Measurements from ENCODE around the gene PPP1R18. TPM values are rescaled to one million over a fixed set of nuclear protein-coding genes. Genes with fewer than 3 reads are reported as not detected.

Gene PPP1R18
- total and polyA plus RNA-seq, 2 experiments from 2014 or later: 67.8 to 108 TPM

DNA sequence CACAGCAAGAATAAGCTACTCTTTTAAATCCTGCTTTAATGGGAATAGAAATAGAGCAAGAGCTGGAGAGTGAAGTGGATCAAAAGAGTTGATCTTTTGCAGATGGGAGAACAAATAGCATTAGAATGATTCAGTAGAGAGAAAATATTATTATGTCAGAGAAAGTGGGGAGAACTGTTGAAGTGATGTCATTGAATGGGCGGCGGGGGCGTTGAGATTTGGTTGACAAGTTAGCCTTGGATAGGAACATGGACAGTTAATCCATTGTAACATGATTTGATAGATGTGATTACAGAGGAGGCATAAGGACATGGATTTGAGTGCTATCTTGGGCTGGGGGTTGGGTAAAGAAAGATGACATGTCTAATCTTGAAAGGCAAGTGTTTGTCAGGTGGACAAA is 50.6 kb downstream of the PPP1R18 start:
- H3K27me3 ChIP-seq (replicated peaks; ENCODE audit: insufficient read depth): no peaks in the 10 kb centered on the region
- H3F3A ChIP-seq (ENCODE audit: insufficient read depth): no peaks in the 10 kb centered on the region
- no peak overlapping the region for H3K9ac ChIP-seq
- TF ChIP-seq EZH2phosphoT487 (IDR thresholded peaks at IDR 0.05; ENCODE audit: insufficient read depth, low read depth): no peak
- TF ChIP-seq EZH2 (IDR thresholded peaks at IDR 0.05; ENCODE audit: insufficient read depth, poor library complexity, severe bottlenecking): no peak
- no peak overlapping the region for H3K4me3 ChIP-seq
- in situ Hi-C loops (cut with MboI): no loop called here
- H3K9me3 ChIP-seq (ENCODE audit: low read depth): no peaks in the 10 kb centered on the region
- H4K20me1 ChIP-seq (ENCODE audit: insufficient read depth): no peaks in the 10 kb centered on the region
- 95% methylated on average over 3 of the region's 3 CpGs for WGBS, 2 experiments (ENCODE audit: low coverage in 1 of 2, low lambda C conversion rate in 2 of 2, missing lambda C conversion rate in 2 of 2)
- H3K79me2 ChIP-seq (ENCODE audit: insufficient read depth): no peaks in the 10 kb centered on the region
- no peak overlapping the region for H3K27ac ChIP-seq
- H3K36me3 ChIP-seq (ENCODE audit: low read depth): no peaks in the 10 kb centered on the region; the same call in 1 of the 2 replicates
- no peak for DNase-seq
- no peak overlapping the region for H3K4me2 ChIP-seq (ENCODE audit: unreplicated experiment)
- H2AFZ ChIP-seq: no peak overlapping the region
- no peaks in the 10 kb centered on the region for H3K4me1 ChIP-seq (ENCODE audit: insufficient read depth)
- H3K9me2 ChIP-seq (ENCODE audit: insufficient read depth): no peaks in the 10 kb centered on the region

DNA sequence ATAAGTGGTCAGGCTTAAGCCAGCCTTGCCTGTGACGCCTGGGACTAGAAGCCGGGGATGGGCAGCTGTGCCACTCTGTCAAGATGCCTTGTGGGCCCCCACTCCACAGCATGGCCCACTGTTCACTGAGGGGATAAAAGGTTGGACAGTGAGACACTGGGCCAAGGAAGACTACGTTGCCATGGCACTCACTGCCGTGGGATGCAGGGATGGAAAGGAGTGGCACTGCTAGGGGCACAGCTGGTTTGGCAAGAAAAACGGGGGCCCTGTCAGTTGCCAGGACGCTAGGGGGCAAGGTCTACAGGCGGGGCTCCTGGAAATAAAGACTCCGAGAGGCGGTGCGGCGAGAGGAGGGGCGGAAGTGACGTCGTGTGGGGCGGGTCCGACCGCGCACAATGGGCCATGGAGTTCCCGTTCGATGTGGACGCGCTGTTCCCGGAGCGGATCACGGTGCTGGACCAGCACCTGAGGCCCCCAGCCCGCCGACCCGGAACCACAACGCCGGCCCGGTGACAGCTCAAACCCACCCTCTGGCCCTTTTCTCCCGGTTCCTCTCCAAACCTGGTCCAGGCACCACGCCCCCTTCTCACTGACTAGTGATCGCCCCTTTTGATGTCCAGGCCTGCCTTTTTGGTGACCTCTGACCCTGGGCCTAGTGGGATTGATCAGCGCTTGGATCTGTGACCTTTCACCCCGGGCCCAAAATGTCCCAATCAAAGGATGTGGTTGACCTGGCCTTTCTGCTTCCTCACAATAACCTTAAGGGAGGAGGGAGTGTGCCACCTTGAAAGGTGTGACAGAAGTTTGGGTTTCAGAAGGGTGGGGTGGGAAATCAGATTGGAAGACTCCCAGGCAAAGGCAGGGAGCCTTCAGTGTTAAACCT is 59.7 kb downstream of the PPP1R18 start, which contains the start of gene ATAT1:
Gene ATAT1 (plus strand): TSS at position 391 of the 883 bp plus-strand sequence.
- Histone ChIP-seq H2AFZ (peak within 1 kb of the TSS; percentile 89), H3K4me2 (ENCODE audit: unreplicated experiment) (peak within 1 kb of the TSS; percentile 98), H3K4me1 (ENCODE audit: insufficient read depth) (no peaks in the 10 kb centered on the region; the same call in 1 of the 2 replicates), H3K4me3 (peak within 1 kb of the TSS; percentile 93), H3K9me3 (ENCODE audit: low read depth) (no peaks in the 10 kb centered on the region), H3K9ac (peak within 1 kb of the TSS; percentile 95), H3K27ac (peak within 1 kb of the TSS; percentile 59), H3K9me2 (ENCODE audit: insufficient read depth) (no peaks in the 10 kb centered on the region), H3K36me3 (ENCODE audit: low read depth) (peaks cover 12% of the 10 kb centered on the region; the same call in 1 of the 2 replicates), H3K79me2 (ENCODE audit: insufficient read depth) (peaks cover 27% of the 10 kb centered on the region), H3K27me3 (replicated peaks; ENCODE audit: insufficient read depth) (no peaks in the 10 kb centered on the region), H4K20me1 (ENCODE audit: insufficient read depth) (no peaks in the 10 kb centered on the region), H3F3A (ENCODE audit: insufficient read depth) (peaks cover 36% of the 10 kb centered on the region)
- peak; percentile 90 for DNase-seq
- 2 to 3% methylated on average over 33 to 34 of the region's 36 CpGs for WGBS, 2 experiments (ENCODE audit: low coverage in 1 of 2, low lambda C conversion rate in 2 of 2, missing lambda C conversion rate in 2 of 2)
- in situ Hi-C loops (cut with MboI): no loop called here
- TF ChIP-seq EZH2 (IDR thresholded peaks at IDR 0.05; ENCODE audit: insufficient read depth, poor library complexity, severe bottlenecking) (no peak), EZH2phosphoT487 (IDR thresholded peaks at IDR 0.05; ENCODE audit: insufficient read depth, low read depth) (no peak)

Small RNAs within 50 kb of the gene (small RNA-seq; reads per million reads assigned to genes)
- gene RF00019 (ENCODE audit: low read depth, low replicate concordance): not detected

Other genes starting within 250 kb of the PPP1R18 start
- 190 and 203 TPM in 2 replicates for gene HLA-E, start 197.1 kb downstream of the PPP1R18 start, total RNA-seq (2014; rRNA removed; shearing (Covaris generic))
- 123 and 130 TPM in 2 replicates for gene HLA-E, start 197.1 kb downstream of the PPP1R18 start, polyA plus RNA-seq (2016; fragmentation: Nextera tagmentation; extraction: Ambion mirVana)
- 62.3 and 64.8 TPM in 2 replicates for gene GNL1, start 130.2 kb downstream of the PPP1R18 start, total RNA-seq (2014; rRNA removed; shearing (Covaris generic))
- 72.1 and 78.9 TPM in 2 replicates for gene GNL1, start 130.2 kb downstream of the PPP1R18 start, polyA plus RNA-seq (2016; fragmentation: Nextera tagmentation; extraction: Ambion mirVana)
- 5.2 and 6.5 TPM in 2 replicates for gene PRR3, start 129.3 kb downstream of the PPP1R18 start, total RNA-seq (2014; rRNA removed; shearing (Covaris generic))
- 7.1 and 7.3 TPM in 2 replicates for gene PRR3, start 129.3 kb downstream of the PPP1R18 start, polyA plus RNA-seq (2016; fragmentation: Nextera tagmentation; extraction: Ambion mirVana)
- 31.3 and 42.0 TPM in 2 replicates for gene ABCF1, start 115.2 kb downstream of the PPP1R18 start, total RNA-seq (2014; rRNA removed; shearing (Covaris generic))
- 35.5 and 39.7 TPM in 2 replicates for gene ABCF1, start 115.2 kb downstream of the PPP1R18 start, polyA plus RNA-seq (2016; fragmentation: Nextera tagmentation; extraction: Ambion mirVana)
- 23.9 and 27.3 TPM in 2 replicates for gene PPP1R10, start 69.4 kb downstream of the PPP1R18 start, total RNA-seq (2014; rRNA removed; shearing (Covaris generic))
- gene PPP1R10, start 69.4 kb downstream of the PPP1R18 start, polyA plus RNA-seq (2016; fragmentation: Nextera tagmentation; extraction: Ambion mirVana): 23.6 and 32.7 TPM in 2 replicates
- gene MRPS18B, start 68.8 kb downstream of the PPP1R18 start, total RNA-seq (2014; rRNA removed; shearing (Covaris generic)): 33.5 and 41.4 TPM in 2 replicates
- 59.2 and 61.2 TPM in 2 replicates for gene MRPS18B, start 68.8 kb downstream of the PPP1R18 start, polyA plus RNA-seq (2016; fragmentation: Nextera tagmentation; extraction: Ambion mirVana)
- gene ATAT1, start 59.8 kb downstream of the PPP1R18 start, total RNA-seq (2014; rRNA removed; shearing (Covaris generic)): 2.3 and 3.7 TPM in 2 replicates
- gene ATAT1, start 59.8 kb downstream of the PPP1R18 start, polyA plus RNA-seq (2016; fragmentation: Nextera tagmentation; extraction: Ambion mirVana): 12.3 and 12.6 TPM in 2 replicates
- 2.4 and 4.6 TPM in 2 replicates for gene C6orf136, start 39.5 kb downstream of the PPP1R18 start, total RNA-seq (2014; rRNA removed; shearing (Covaris generic))
- gene C6orf136, start 39.5 kb downstream of the PPP1R18 start, polyA plus RNA-seq (2016; fragmentation: Nextera tagmentation; extraction: Ambion mirVana): 8.6 and 10.6 TPM in 2 replicates
- gene DHX16, start 13.6 kb downstream of the PPP1R18 start, total RNA-seq (2014; rRNA removed; shearing (Covaris generic)): 30.4 and 30.6 TPM in 2 replicates
- gene DHX16, start 13.6 kb downstream of the PPP1R18 start, polyA plus RNA-seq (2016; fragmentation: Nextera tagmentation; extraction: Ambion mirVana): 23.6 and 26.7 TPM in 2 replicates
- gene NRM, start 4.3 kb upstream of the PPP1R18 start, total RNA-seq (2014; rRNA removed; shearing (Covaris generic)): 5.8 and 6.2 TPM in 2 replicates
- 11.3 and 11.6 TPM in 2 replicates for gene NRM, start 4.3 kb upstream of the PPP1R18 start, polyA plus RNA-seq (2016; fragmentation: Nextera tagmentation; extraction: Ambion mirVana)
- gene MDC1, start 30.6 kb upstream of the PPP1R18 start, total RNA-seq (2014; rRNA removed; shearing (Covaris generic)): 4.9 and 6.6 TPM in 2 replicates
- gene MDC1, start 30.6 kb upstream of the PPP1R18 start, polyA plus RNA-seq (2016; fragmentation: Nextera tagmentation; extraction: Ambion mirVana): 6.7 and 7.1 TPM in 2 replicates
- 525 and 565 TPM in 2 replicates for gene TUBB, start 33.7 kb upstream of the PPP1R18 start, total RNA-seq (2014; rRNA removed; shearing (Covaris generic))
- gene TUBB, start 33.7 kb upstream of the PPP1R18 start, polyA plus RNA-seq (2016; fragmentation: Nextera tagmentation; extraction: Ambion mirVana): 491 and 520 TPM in 2 replicates
- gene FLOT1, start 56.0 kb upstream of the PPP1R18 start, total RNA-seq (2014; rRNA removed; shearing (Covaris generic)): 156 and 165 TPM in 2 replicates
- gene FLOT1, start 56.0 kb upstream of the PPP1R18 start, polyA plus RNA-seq (2016; fragmentation: Nextera tagmentation; extraction: Ambion mirVana): 162 and 171 TPM in 2 replicates
- 148 and 156 TPM in 2 replicates for gene IER3, start 57.9 kb upstream of the PPP1R18 start, total RNA-seq (2014; rRNA removed; shearing (Covaris generic))
- gene IER3, start 57.9 kb upstream of the PPP1R18 start, polyA plus RNA-seq (2016; fragmentation: Nextera tagmentation; extraction: Ambion mirVana): 76.4 and 82.1 TPM in 2 replicates
- 23.1 and 27.0 TPM in 2 replicates for gene DDR1, start 197.9 kb upstream of the PPP1R18 start, total RNA-seq (2014; rRNA removed; shearing (Covaris generic))
- 16.9 and 17.5 TPM in 2 replicates for gene DDR1, start 197.9 kb upstream of the PPP1R18 start, polyA plus RNA-seq (2016; fragmentation: Nextera tagmentation; extraction: Ambion mirVana)
- gene GTF2H4, start 221.6 kb upstream of the PPP1R18 start, total RNA-seq (2014; rRNA removed; shearing (Covaris generic)): 12.8 and 21.7 TPM in 2 replicates
- 5.3 and 5.4 TPM in 2 replicates for gene GTF2H4, start 221.6 kb upstream of the PPP1R18 start, polyA plus RNA-seq (2016; fragmentation: Nextera tagmentation; extraction: Ambion mirVana)
- gene VARS2, start 227.6 kb upstream of the PPP1R18 start, total RNA-seq (2014; rRNA removed; shearing (Covaris generic)): 11.9 and 20.8 TPM in 2 replicates
- 8.5 and 9.9 TPM in 2 replicates for gene VARS2, start 227.6 kb upstream of the PPP1R18 start, polyA plus RNA-seq (2016; fragmentation: Nextera tagmentation; extraction: Ambion mirVana)
- not detected in 2 replicates for gene SFTA2, start 245.5 kb upstream of the PPP1R18 start, total RNA-seq (2014; rRNA removed; shearing (Covaris generic))
- not detected in 2 replicates for gene SFTA2, start 245.5 kb upstream of the PPP1R18 start, polyA plus RNA-seq (2016; fragmentation: Nextera tagmentation; extraction: Ambion mirVana)

All from GM23248 (cell line).